NCI-H345 treated with DMSO at 0.1 percent for 48 hours (cell line): ENCODE measurements around the gene MOSPD2.

Source experiments
- DNase-seq: peaks from one replicate; lab custom pipeline; 2025; ENCODE audit not compliant: unreplicated experiment; lab: John Stamatoyannopoulos, UW

The MOSPD2 gene

GRCh38 chrX:14872851-14873675, at the start of gene MOSPD2, which contains the start of gene FANCB:
Gene MOSPD2, plus strand, starts transcription at chrX:14873421. Its CDS starts 108 bp downstream, at chrX:14873529.
Gene FANCB, minus strand, starts transcription at chrX:14873069. Its CDS starts 7,559 bp downstream, at chrX:14865510.
- DNase-seq: peak; percentile 86

- no peak for DNase-seq
Measured at GRCh38 chrX:14825851-14826250, 47.4 kb upstream of the MOSPD2 start.

- DNase-seq: no peak
Measured at GRCh38 chrX:14826319-14826718, 46.9 kb upstream of the MOSPD2 start.

GRCh38 chrX:14829643-14830042, 43.6 kb upstream of the MOSPD2 start:
- no peak for DNase-seq

- DNase-seq: no peak
Measured at GRCh38 chrX:14832151-14832550, 41.1 kb upstream of the MOSPD2 start.

- no peak for DNase-seq
Measured at GRCh38 chrX:14832586-14832985, 40.6 kb upstream of the MOSPD2 start.

GRCh38 chrX:14837155-14837554, 36.1 kb upstream of the MOSPD2 start:
- DNase-seq: no peak

GRCh38 chrX:14843666-14844065, 29.6 kb upstream of the MOSPD2 start:
- DNase-seq: no peak

GRCh38 chrX:14851526-14851925, 21.7 kb upstream of the MOSPD2 start:
- no peak for DNase-seq

GRCh38 chrX:14864631-14865030, 8.6 kb upstream of the MOSPD2 start:
- no peak for DNase-seq

GRCh38 chrX:14865201-14865600, 8.0 kb upstream of the MOSPD2 start:
- no peak for DNase-seq

- DNase-seq: no peak
Measured at GRCh38 chrX:14871767-14872166, 1.5 kb upstream of the MOSPD2 start.

- no peak for DNase-seq
Measured at GRCh38 chrX:14872355-14872754, 866 bp upstream of the MOSPD2 start.

- DNase-seq: no peak
Measured at GRCh38 chrX:14873676-14874049, 442 bp downstream of the MOSPD2 start.

GRCh38 chrX:14875624-14876023, 2.4 kb downstream of the MOSPD2 start:
- no peak for DNase-seq

GRCh38 chrX:14883826-14884225, 10.6 kb downstream of the MOSPD2 start:
- DNase-seq: no peak

- DNase-seq: no peak
Measured at GRCh38 chrX:14884714-14885113, 11.5 kb downstream of the MOSPD2 start.

- no peak for DNase-seq
Measured at GRCh38 chrX:14886252-14886651, 13.0 kb downstream of the MOSPD2 start.

GRCh38 chrX:14896273-14896672, 23.1 kb downstream of the MOSPD2 start:
- no peak for DNase-seq

GRCh38 chrX:14897042-14897441, 23.8 kb downstream of the MOSPD2 start:
- DNase-seq: no peak

- DNase-seq: no peak
Measured at GRCh38 chrX:14899607-14900006, 26.4 kb downstream of the MOSPD2 start.

GRCh38 chrX:14902537-14902936, 29.3 kb downstream of the MOSPD2 start:
- peak; percentile 43 for DNase-seq

- DNase-seq: no peak
Measured at GRCh38 chrX:14903891-14904290, 30.7 kb downstream of the MOSPD2 start.
